HepG2 (cell line): Measurements from ENCODE around the gene OR8A1. TPM values are rescaled to one million over a fixed set of nuclear protein-coding genes. Genes with fewer than 3 reads are reported as not detected.

Source experiments
- ATAC-seq: fragments of 200-7000 bp; cut with Tn5 transposase; 3 replicates; pipeline ENCODE4 v1.9.1; 2020; ENCODE audit warnings: mild to moderate bottlenecking, moderate library complexity
- BruUV-seq: library from RNA; stranded (reverse); fragments of 400-500 nt; replicated peaks from 2 replicates; lab custom pipeline; 2021; lab: Mats Ljungman, UMichigan
- CTCF ChIA-PET: fragments of 300-600 bp; formaldehyde crosslinking; extraction: SDS; loops from one replicate; lab custom pipeline; 2021; ENCODE audit warnings: low total read pairs, inconsistent platforms, low intra/inter-chr PET ratio; lab: Yijun Ruan, JAX
- POLR2A ChIA-PET: fragments of 350-600 bp; sonication (Branson Sonifier 250); formaldehyde crosslinking; loops from one replicate; lab custom pipeline; 2020; ENCODE audit warnings: antibody characterized with exemption, inconsistent platforms; lab: Yijun Ruan, JAX
- DNase-seq: peaks from one replicate; pipeline ENCODE4 v3.0.0-alpha.2; 2015; ENCODE audit warnings: low spot score
- FAIRE-seq: peaks from 3 replicates; lab custom pipeline; 2011; peaks lifted over from hg19 to GRCh38; lab: Jason Lieb, UNC
- H2AFZ ChIP-seq: one replicate; pipeline ENCODE4 v1.6.1; 2011; ENCODE audit warnings: low read length, inconsistent platforms
- H3K27ac ChIP-seq: fragments of 300-600 bp; 3 replicates; pipeline ENCODE4 v1.8.0; 2011; ENCODE audit warnings: mixed run types, mild to moderate bottlenecking, mixed read lengths, low read length, inconsistent platforms; ENCODE audit not compliant: insufficient read depth; ENCODE audit errors: extremely low read length
- H3K27me3 ChIP-seq, 2 experiments: fragments of 200-600 bp in 1 of 2; 2 replicates in 1 of 2; 3 replicates in 1 of 2; pipeline versions ENCODE4 v1.6.0 to v1.8.0; 2011; ENCODE audit warnings: low read length in 2 of 2, mild to moderate bottlenecking in 2 of 2, moderate library complexity in 2 of 2, inconsistent platforms in 1 of 2; ENCODE audit not compliant: insufficient read depth in 2 of 2, control insufficient read depth in 1 of 2
- H3K36me3 ChIP-seq, 2 experiments: fragments of 200-600 bp in 1 of 2; replicated peaks in 1 of 2; 2 replicates in 1 of 2; 3 replicates in 1 of 2; pipeline versions ENCODE4 v1.5.1 to v1.8.0; 2011; ENCODE audit warnings: low read length in 2 of 2, inconsistent platforms in 1 of 2; ENCODE audit not compliant: insufficient read depth in 2 of 2, control insufficient read depth in 1 of 2
- H3K4me1 ChIP-seq: 2 replicates; pipeline ENCODE4 v1.5.1; 2012; ENCODE audit warnings: low read length, inconsistent platforms; ENCODE audit not compliant: insufficient read depth
- H3K4me2 ChIP-seq: 2 replicates; pipeline ENCODE4 v1.6.0; 2011; ENCODE audit warnings: low read depth, low read length, inconsistent platforms
- H3K4me3 ChIP-seq, 3 experiments: fragments of 200-600 bp in 1 of 3; sonication (generic), shearing (Covaris generic) in 1 of 3; replicated peaks in 1 of 3; 2 replicates each; pipeline ENCODE4 v1.5.1; 2011 to 2016; ENCODE audit warnings: low read length in 3 of 3, inconsistent platforms in 2 of 3, low read depth in 2 of 3, mild to moderate bottlenecking in 2 of 3, control low read depth in 1 of 3, mixed read lengths in 1 of 3; ENCODE audit not compliant: insufficient read depth in 1 of 3
- H3K79me2 ChIP-seq: one replicate; pipeline ENCODE4 v1.6.1; 2011; ENCODE audit warnings: low read length, inconsistent platforms; ENCODE audit not compliant: insufficient read depth
- H3K9ac ChIP-seq: 2 replicates; pipeline ENCODE4 v1.6.0; 2011; ENCODE audit warnings: mild to moderate bottlenecking, low read depth, low read length, inconsistent platforms; ENCODE audit not compliant: insufficient read depth
- H3K9me3 ChIP-seq: 2 replicates; pipeline ENCODE4 v1.5.1; 2012; ENCODE audit warnings: mild to moderate bottlenecking, low read length
- H4K20me1 ChIP-seq: 2 replicates; pipeline ENCODE4 v1.6.0; 2011; ENCODE audit warnings: inconsistent platforms, mild to moderate bottlenecking, low read length, moderate library complexity; ENCODE audit not compliant: insufficient read depth
- CTCF ChIP-seq: sonication (generic); formaldehyde crosslinking; IDR thresholded peaks from 2 replicates; pipeline ENCODE4 v1.5.0; 2020; ENCODE audit warnings: mild to moderate bottlenecking, missing genetic modification reagents, moderate library complexity
- SMC3 ChIP-seq: IDR thresholded peaks from 2 replicates; pipeline ENCODE4 v1.6.1; 2011; ENCODE audit warnings: low read length, improper control_type of control experiment
- STAG1 ChIP-seq: sonication (generic); formaldehyde crosslinking; IDR thresholded peaks from 2 replicates; pipeline ENCODE4 v1.4.0; 2020; ENCODE audit warnings: missing genetic modification reagents
- ZNF484 ChIP-seq: sonication (generic); formaldehyde crosslinking; IDR thresholded peaks from 2 replicates; pipeline ENCODE4 v1.5.1; 2020; ENCODE audit warnings: mild to moderate bottlenecking, low read depth, missing genetic modification reagents, borderline replicate concordance
- ZNF576 ChIP-seq: sonication (generic); formaldehyde crosslinking; IDR thresholded peaks from 2 replicates; pipeline ENCODE4 v1.4.0; 2020; ENCODE audit warnings: mild to moderate bottlenecking, missing genetic modification reagents
- WGBS: methylation state at CpG from one replicate; pipeline ENCODE4 v1.1.6; 2017; ENCODE audit warnings: low lambda C conversion rate; 5-methylcytosine and 5-hydroxymethylcytosine counted together
- in situ Hi-C: cut with HindIII; loops from 2 replicates; pipeline ENCODE4 v1.10.0; 2017; ENCODE audit warnings: low pct_unique_long_range_greater_than_20kb; ENCODE audit not compliant: extremely low pct_ligation_motif_present
- intact Hi-C: fragments of 100-400 bp; cut with micrococcal nuclease; formaldehyde crosslinking; loops from one replicate; pipeline ENCODE4 v1.10.0; 2022; ENCODE audit not compliant: unreplicated experiment
- polyA plus RNA-seq, 8 experiments: library from polyadenylated mRNA; depleted of rRNA in 3 of 8; stranded (reverse) in 7 of 8; unstranded in 1 of 8; fragments of >200 nt; fragmentation: Illumina TruSeq in 4 of 8; extraction: Trizol in 4 of 8; gene quantifications; 2 replicates each; pipeline versions ENCODE4 v1.2.1 to v1.2.3, GENCODE V29; 2011 to 2016; ENCODE audit warnings: low read depth in 4 of 8, missing spikeins in 1 of 8, mixed read lengths in 1 of 8; ENCODE audit not compliant: insufficient read depth in 1 of 8
- total RNA-seq, 5 experiments: library from RNA; depleted of rRNA; stranded (reverse); fragments of >200 nt; fragmentation: Illumina TruSeq; extraction: Trizol; gene quantifications; 2 replicates each; pipeline ENCODE4 v1.2.3, GENCODE V29; 2016; ENCODE audit warnings: low read depth in 1 of 5

The OR8A1 gene
- total and polyA plus RNA-seq, 2 of the 13 experiments (the other 11 are each of a cell fraction or from before 2014, with no cell fraction given): not detected

- Histone ChIP-seq H3K9ac (no peak overlapping the region), H3K9me3 (no peaks in the 10 kb centered on the region), H3K4me2 (no peak overlapping the region), H3K27me3 (peaks cover 0 to 3% of the 10 kb centered on the region in 2 experiments; a peak in 1 of 5 replicates), H3K4me1 (no peaks in the 10 kb centered on the region), H3K36me3 (no peaks in the 10 kb centered on the region), H3K4me3 (no peak overlapping the region), H3K79me2 (no peaks in the 10 kb centered on the region), H3K27ac (no peak overlapping the region), H2AFZ (no peak overlapping the region), H4K20me1 (no peaks in the 10 kb centered on the region)
- peak; percentile 65; the same call in 2 of the 3 replicates for ATAC-seq
- in situ Hi-C loops (loop anchor here (5.0 kb wide), 1 partner anchor 169 kb away; no protein-coding TSS in a partner anchor), intact Hi-C loops (loop anchor here (1.0 to 2.0 kb wide), 2 partner anchors 171 to 516 kb away; no protein-coding TSS in a partner anchor)
- peak; percentile 36 for FAIRE-seq
- POLR2A ChIA-PET: no interaction called here
- peak; percentile 33 for DNase-seq
- CTCF ChIA-PET: interaction anchor here (0.7 to 3.2 kb wide), 3 partner anchors 171 to 184 kb away, joined by 3 to 29 read pairs (median 6); no protein-coding TSS in a partner anchor
- WGBS: 0% methylated on average over 3 of the region's 3 CpGs
- TF ChIP-seq STAG1 (CRISPR knock-in tag) (peak; percentile 27; the same call in 1 of the 2 replicates), ZNF484 (CRISPR knock-in tag) (no peak), ZNF576 (CRISPR knock-in tag) (no peak), SMC3 (peak; percentile 71), CTCF (CRISPR knock-in tag) (peak; percentile 67)
- no TSS peak for BruUV-seq
These were observed 16.6 kb downstream of the OR8A1 start for GRCh38 chr11:124586238-124586860.
